T-helper 22 cell (primary cell): ENCODE measurements around the gene SLC40A1.

Source experiments
- DNase-seq: peaks from one replicate; pipeline ENCODE4 v3.0.0-alpha.2; 2020; ENCODE audit warnings: low read depth

SLC40A1 gene

GRCh38 chr2:189569295-189569910, 11.2 kb downstream of the SLC40A1 start:
- no peak for DNase-seq

DNA sequence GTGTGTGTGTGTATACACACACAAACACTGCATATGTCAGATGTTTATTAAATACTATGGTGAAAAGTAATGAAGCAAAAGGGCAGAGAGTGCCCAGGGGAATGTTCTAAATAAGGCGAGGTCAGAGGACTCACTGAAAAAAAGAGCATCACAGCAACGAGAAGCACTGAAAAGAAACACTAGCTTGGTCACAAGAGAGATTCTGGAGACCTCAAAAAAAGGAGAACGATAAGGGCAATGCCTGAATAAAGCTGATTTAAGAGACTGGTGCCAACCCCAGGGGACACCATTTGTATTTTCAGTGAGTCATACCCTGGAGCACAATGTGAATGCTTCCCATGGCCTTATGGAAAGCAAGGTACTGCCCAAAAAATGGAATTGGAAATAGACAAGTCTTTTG, 14.5 kb downstream of the SLC40A1 start:
- no peak for DNase-seq

- DNase-seq: no peak
These were observed 19.1 kb downstream of the SLC40A1 start for GRCh38 chr2:189561371-189562038.

DNA sequence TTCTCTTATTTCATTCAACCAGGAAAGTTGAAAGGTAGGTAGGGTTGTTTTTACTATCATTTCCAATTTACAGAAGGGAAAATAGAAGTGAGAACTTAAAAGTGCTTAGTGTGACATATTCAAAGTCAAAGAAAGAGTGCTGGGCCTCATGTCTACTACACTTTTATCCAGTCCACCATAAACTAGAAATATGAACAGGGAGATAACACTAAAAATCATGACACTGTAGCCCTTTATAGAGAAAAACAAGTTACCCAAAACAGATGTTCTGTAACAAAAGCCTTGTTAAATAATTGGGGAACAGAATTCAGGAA, 20.4 kb downstream of the SLC40A1 start:
- no peak for DNase-seq

GRCh38 chr2:189559579-189560272, 20.9 kb downstream of the SLC40A1 start:
- DNase-seq: no peak

- DNase-seq: no peak
These were observed 21.9 kb downstream of the SLC40A1 start for GRCh38 chr2:189558516-189559272.

DNA sequence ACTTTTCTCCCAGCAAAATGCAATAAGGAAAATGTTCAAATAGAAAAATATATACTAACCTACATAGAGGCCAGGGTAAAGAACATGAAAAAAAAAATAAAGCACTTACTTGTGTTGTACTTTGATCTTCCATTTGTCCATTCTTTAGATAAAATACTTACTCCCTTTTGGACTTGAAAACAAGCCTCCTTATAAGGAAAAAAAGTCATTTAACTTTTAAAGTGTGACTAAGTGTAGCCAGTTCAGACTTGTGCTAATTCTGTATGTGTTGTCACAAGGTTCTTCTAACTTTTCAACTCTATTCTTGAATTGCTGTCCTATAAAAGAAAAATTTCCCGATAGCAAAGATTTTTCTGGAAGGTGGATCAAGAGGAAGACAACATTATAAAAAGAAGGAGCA, 23.2 kb downstream of the SLC40A1 start:
- no peak for DNase-seq

DNA sequence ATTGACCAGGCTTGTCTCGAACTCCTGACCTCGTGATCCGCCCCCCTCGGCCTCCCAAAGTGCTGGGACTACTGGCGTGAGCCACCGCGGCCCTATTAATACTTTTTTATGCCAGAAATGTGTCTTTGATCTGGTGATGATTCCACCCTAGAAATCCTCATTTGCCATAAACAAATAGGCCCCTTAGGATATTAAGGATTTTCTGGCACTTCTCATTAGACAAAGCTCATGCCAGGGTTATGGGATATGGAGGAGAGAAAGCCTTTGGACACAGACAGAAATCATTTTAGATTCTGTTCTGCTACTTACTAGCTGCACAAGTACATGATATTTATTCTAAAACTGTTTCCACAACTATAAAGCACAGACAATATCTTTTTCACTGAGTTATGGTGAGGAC, 24.1 kb downstream of the SLC40A1 start:
- DNase-seq: no peak

DNA sequence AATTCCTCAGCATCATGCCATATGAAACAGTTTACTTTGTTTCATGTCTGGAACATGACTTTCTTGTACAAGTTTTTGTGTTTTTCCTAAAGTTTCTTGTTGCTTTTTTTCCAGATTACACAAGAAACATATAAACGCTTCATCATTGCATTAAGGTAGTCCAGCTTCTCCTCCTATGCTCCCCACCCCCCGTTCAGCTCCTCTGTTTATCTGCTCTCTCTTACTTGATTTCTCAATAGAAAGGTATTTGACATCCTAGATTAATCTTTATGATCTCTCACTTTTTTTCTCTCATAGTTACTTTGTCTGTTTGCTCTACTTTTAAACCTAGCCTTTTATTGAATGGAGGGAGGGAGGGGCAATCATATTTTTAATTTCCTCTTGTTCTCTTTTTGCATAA, 25.4 kb downstream of the SLC40A1 start:
- no peak for DNase-seq

DNA sequence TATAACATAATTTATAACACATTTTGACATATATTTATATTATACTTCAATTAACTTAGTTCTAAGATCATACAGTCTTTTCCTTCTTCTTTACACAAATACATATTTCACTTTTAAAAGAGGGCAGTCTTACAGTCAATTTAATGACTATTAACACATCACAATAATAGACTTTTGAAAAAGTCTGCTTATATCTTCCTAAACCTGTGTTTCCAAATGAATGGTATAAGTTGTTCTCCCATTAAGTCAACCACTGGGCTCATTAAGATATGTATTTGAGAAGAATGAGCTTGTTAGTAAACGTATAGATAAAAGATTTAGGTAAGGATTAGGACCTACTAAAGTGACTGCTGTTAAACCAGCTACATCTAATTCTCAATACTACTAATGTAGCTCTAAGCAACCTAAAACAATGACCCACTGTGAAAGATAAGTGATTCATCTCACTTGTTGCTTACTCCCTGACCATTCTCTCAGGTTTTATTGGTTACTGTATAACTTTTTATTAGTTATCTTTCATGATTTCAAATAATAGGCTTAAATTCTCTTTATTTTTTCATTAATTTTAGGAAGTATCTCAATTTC, 27.0 kb downstream of the SLC40A1 start:
- DNase-seq: no peak

- DNase-seq: no peak
These were observed 27.6 kb downstream of the SLC40A1 start for GRCh38 chr2:189552991-189553404.

- DNase-seq: no peak
These were observed 28.1 kb downstream of the SLC40A1 start for GRCh38 chr2:189552334-189552990.

DNA sequence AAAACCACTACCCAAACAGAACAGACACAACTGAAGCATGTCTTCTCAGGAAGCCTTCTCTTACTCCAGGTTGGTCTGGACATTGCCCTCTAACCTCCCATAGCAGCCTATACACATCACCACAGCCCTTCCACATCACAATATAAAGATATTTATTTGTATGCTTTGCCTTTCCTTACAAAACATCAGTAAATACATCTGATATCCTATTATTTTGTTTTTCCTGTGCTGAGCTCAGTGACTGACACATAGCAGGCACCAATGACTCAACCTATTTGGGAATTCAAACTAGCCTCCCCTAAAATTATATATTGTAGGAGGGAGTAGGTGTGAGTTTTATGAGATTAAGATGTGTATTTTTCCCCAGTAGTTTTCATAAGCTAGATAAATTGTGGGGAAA, 28.8 kb downstream of the SLC40A1 start:
- DNase-seq: no peak

- no peak for DNase-seq
These were observed 31.1 kb downstream of the SLC40A1 start for GRCh38 chr2:189549449-189549832.

GRCh38 chr2:189548666-189549448, 31.7 kb downstream of the SLC40A1 start:
- no peak for DNase-seq

DNA sequence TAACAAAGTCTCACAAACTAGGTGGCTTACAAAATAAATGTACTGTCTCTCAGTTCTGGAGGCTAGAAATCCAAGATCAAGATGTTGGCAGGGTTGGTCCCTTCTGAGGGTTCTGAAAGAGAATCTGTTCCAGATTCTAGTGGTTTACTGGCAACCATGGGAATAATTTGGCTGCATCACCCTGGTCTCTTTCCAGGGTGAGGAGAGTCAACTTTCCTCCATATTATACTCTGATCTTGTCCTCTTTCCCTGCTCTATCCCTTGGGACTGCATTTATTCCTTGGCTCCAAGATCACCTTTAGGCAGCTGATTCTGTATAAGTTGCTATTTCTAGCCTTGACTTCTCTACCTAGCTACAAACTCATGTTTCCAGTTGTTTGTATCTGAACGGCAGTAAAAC, 35.2 kb downstream of the SLC40A1 start:
- no peak for DNase-seq

DNA sequence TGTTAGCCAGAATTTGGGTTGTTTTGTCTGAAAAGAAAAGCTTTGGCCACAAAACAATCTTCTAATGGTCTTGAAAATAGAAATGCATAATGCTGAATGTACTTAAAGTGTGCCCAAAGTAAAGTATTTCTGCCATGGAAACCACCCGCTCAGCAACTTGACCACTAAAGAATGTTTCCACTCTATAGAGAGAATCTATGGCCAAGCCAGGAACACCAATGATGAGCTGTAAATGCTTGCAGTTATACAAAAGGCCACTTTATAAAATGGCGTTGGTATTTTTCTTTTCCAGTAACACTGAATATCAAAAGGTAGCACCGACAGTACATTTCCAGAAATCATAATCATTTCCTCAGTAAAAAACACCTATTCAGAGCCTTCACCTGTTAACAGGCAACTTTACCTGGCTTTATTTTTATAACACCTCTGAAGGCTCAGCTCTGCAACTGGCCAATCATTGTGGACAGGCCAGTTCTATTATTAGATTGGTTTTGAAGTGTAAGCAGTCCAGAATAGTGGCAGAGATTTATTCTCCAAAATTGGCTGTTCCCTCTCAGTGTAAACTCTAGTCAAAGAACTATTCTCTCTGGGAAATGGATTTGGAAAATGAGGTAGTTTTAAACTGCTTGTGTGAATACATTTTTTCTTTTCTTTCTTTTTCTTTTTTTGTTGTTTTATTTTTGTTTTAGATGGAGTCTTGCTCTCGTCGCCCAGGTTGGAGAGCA, 36.1 kb downstream of the SLC40A1 start:
- DNase-seq: no peak

- DNase-seq: no peak
These were observed 37.2 kb downstream of the SLC40A1 start for GRCh38 chr2:189543367-189543766.

- DNase-seq: no peak
These were observed 38.3 kb downstream of the SLC40A1 start for GRCh38 chr2:189542145-189542882.

DNA sequence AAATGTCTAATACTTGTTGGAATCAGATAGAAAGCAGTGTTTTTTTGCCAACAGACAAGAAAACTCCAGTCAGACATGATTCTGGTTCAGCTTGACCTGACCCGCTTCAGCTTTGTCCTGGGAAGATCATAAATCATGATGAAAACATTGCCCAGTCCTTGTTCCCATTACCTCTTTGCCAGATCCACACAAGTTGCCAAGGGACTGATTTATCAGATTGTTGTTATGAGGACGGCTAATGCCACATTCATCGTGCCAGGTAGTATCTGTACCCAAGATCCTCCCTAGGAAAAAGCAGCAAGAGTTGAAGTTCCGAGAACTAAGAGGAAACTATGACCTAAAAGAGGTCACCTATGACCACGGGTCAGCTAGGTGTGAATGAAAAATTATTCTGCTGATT, 39.0 kb downstream of the SLC40A1 start:
- no peak for DNase-seq
